Left renal cortex interstitium (tissue), 4 donors: ENCODE measurements around the gene WDR88. TPM values are rescaled to one million over a fixed set of nuclear protein-coding genes. Genes with fewer than 3 reads are reported as not detected.
A peak's percentile ranks its signal among the peaks of the same experiment; 100 is the strongest.
"Not testable (repeated sequence)": the region's sequence is repeated elsewhere in the genome, so short reads cannot be mapped to it uniquely, and the experiment has no call there.

Experiments used
- DNase-seq, 4 donors: peaks; one replicate each; pipeline ENCODE4 v3.0.0-alpha.2; 2013; ENCODE audit warnings: low read depth in 4 of 4, low spot score in 2 of 4, missing footprints in 1 of 4
- polyA plus RNA-seq, 4 donors: library from polyadenylated mRNA; unstranded; fragments of 120-200 nt; gene quantifications; one replicate each; pipeline ENCODE4 v1.2.1, GENCODE V29; 2013; ENCODE audit not compliant: insufficient read length in 4 of 4

Gene WDR88
- polyA plus RNA-seq, 4 donors: 1.2 to 2.1 (median 1.6) TPM

GRCh38 chr19:33126712-33127111, 5.2 kb upstream of the WDR88 start:
- DNase-seq: not testable (repeated sequence)

GRCh38 chr19:33129901-33130300, 2.0 kb upstream of the WDR88 start:
- no peak for DNase-seq

GRCh38 chr19:33130433-33130832, 1.5 kb upstream of the WDR88 start:
- DNase-seq: no peak

GRCh38 chr19:33132425-33132824, 511 bp downstream of the WDR88 start:
- no peak for DNase-seq

GRCh38 chr19:33133438-33134031, 1.6 kb downstream of the WDR88 start:
- no peak for DNase-seq

GRCh38 chr19:33134571-33135041, 2.7 kb downstream of the WDR88 start:
- DNase-seq: no peak

GRCh38 chr19:33139165-33139564, 7.3 kb downstream of the WDR88 start:
- no peak for DNase-seq

GRCh38 chr19:33143897-33144405, 12.0 kb downstream of the WDR88 start:
- peak in 2 of 4 donors; percentile 37 to 45 for DNase-seq

GRCh38 chr19:33146209-33146608, 14.3 kb downstream of the WDR88 start:
- DNase-seq: no peak

GRCh38 chr19:33147538-33147937, 15.6 kb downstream of the WDR88 start:
- DNase-seq: no peak

- no peak for DNase-seq
Measured at GRCh38 chr19:33150852-33151518, 19.1 kb downstream of the WDR88 start.

- DNase-seq: no peak
Measured at GRCh38 chr19:33152176-33152575, 20.3 kb downstream of the WDR88 start.

GRCh38 chr19:33152625-33153024, 20.7 kb downstream of the WDR88 start:
- not testable (repeated sequence) for DNase-seq

- not testable (repeated sequence) for DNase-seq
Measured at GRCh38 chr19:33154313-33154712, 22.4 kb downstream of the WDR88 start.

- DNase-seq: no peak
Measured at GRCh38 chr19:33156334-33156733, 24.4 kb downstream of the WDR88 start.

- no peak for DNase-seq
Measured at GRCh38 chr19:33157906-33158305, 26.0 kb downstream of the WDR88 start.

GRCh38 chr19:33158365-33158764, 26.5 kb downstream of the WDR88 start:
- DNase-seq: no peak

- no peak for DNase-seq
Measured at GRCh38 chr19:33159149-33159548, 27.2 kb downstream of the WDR88 start.

- DNase-seq: no peak
Measured at GRCh38 chr19:33159893-33160292, 28.0 kb downstream of the WDR88 start.

- no peak for DNase-seq
Measured at GRCh38 chr19:33161201-33161600, 29.3 kb downstream of the WDR88 start.

GRCh38 chr19:33163481-33163880, 31.6 kb downstream of the WDR88 start:
- no peak for DNase-seq

GRCh38 chr19:33166037-33166436, 34.1 kb downstream of the WDR88 start:
- not testable (repeated sequence) for DNase-seq
